Prostate gland (tissue), 2 donors: ENCODE measurements around the gene TMEM11. TPM values are rescaled to one million over a fixed set of nuclear protein-coding genes. Genes with fewer than 3 reads are reported as not detected.
A peak's percentile ranks its signal among the peaks of the same experiment; 100 is the strongest.

Experiments
- DNase-seq: peaks from one replicate; pipeline ENCODE4 v3.0.0-alpha.2; 2019; ENCODE audit warnings: low spot score
- H3K27ac ChIP-seq, 2 donors: fragments of 200-600 bp; sonication (generic); 2 replicates each; pipeline ENCODE4 v1.5.1; 2017 to 2019
- H3K27me3 ChIP-seq: fragments of 200-600 bp; sonication (generic); replicated peaks from 2 replicates; pipeline ENCODE4 v1.5.1; 2019; ENCODE audit not compliant: insufficient read depth
- H3K36me3 ChIP-seq, 2 donors: fragments of 200-600 bp; sonication (generic); 1 replicate in 1 of 2; 2 replicates in 1 of 2; pipeline versions ENCODE4 v1.5.1 to v1.8.1; 2017 to 2019
- H3K4me1 ChIP-seq: fragments of 200-600 bp; sonication (generic); replicated peaks from 2 replicates; pipeline ENCODE4 v1.5.1; 2019
- H3K4me3 ChIP-seq, 2 donors: fragments of 200-600 bp; sonication (generic); 2 replicates each; pipeline ENCODE4 v1.5.1; 2017 to 2019
- H3K9me3 ChIP-seq: fragments of 200-600 bp; sonication (generic); 2 replicates; pipeline ENCODE4 v1.5.1; 2017
- POLR2A ChIP-seq: fragments of 450-650 bp; IDR thresholded peaks from one replicate; pipeline ENCODE4 v1.6.1; 2016; ENCODE audit warnings: antibody characterized with exemption, mild to moderate bottlenecking
- POLR2AphosphoS5 ChIP-seq: sonication (generic); formaldehyde crosslinking; IDR thresholded peaks from one replicate; pipeline ENCODE4 v1.6.1; 2017; ENCODE audit warnings: antibody characterized with exemption
- WGBS: methylation state at CpG from one replicate; pipeline ENCODE4 v1.1.5; 2018; 5-methylcytosine and 5-hydroxymethylcytosine counted together
- intact Hi-C: fragments of 100-400 bp; cut with DNase I; formaldehyde crosslinking; loops from one replicate; pipeline ENCODE4 v1.14.2; 2022
- total RNA-seq, 2 donors: library from RNA; depleted of rRNA; stranded (reverse); fragments of >200 nt; gene quantifications; one replicate each; pipeline ENCODE4 v1.1.0, GENCODE V29; 2016
- TF ChIP-seq, protein P1 (sequence below), 4 experiments: fragments of 200-600 bp in 2 of 4; fragments of 450-650 bp in 2 of 4; sonication (generic) in 2 of 4; IDR thresholded peaks; 1 replicate in 3 of 4; 2 replicates in 1 of 4; pipeline ENCODE4 v1.5.1; 2016 to 2019; ENCODE audit warnings: antibody characterized with exemption in 4 of 4, mild to moderate bottlenecking in 2 of 4, moderate library complexity in 2 of 4

Gene TMEM11
- total RNA-seq, 2 donors from 2014 or later, result 33.1 to 44.1 TPM

DNA sequence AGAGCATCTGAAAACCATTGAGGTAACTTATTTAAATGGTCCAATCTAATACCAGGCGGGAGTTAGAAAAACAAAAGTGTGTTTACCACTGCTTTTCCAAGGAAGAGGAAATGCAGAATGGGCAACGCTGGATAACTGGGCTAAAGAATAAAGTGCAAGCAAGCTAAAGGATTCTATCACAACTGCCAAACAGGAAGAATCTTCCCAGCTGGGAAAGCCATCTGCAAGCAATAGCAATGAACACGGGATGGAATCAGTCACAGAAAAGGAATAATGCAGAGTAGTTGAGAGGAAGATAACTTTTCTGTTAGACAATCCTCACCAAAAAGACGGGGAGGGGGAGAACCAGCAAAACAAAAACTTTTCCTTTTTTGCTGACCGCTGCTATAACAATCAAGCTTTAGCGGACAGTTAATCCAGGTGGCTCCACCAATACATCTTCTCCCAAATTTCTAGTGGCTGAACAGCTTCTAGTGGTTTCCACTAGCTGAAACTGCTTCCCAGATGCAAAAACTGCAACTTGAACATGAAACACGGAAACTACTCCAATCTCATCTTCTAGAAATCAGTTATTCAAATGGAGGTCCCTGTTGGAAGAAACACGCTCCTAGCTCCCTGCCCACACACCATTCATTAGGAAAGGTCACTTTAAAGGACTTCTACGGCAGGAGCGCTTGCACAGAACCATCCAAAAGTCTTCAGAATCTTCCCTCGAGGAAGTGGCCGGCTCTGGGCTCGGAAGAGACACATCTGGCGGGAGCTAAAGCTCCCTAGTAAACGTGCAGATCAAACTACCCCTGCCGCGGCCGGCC, 929 bp downstream of the TMEM11 start:
- no peaks in the 10 kb centered on the region for H3K36me3 ChIP-seq
- peaks cover 46% of the 10 kb centered on the region for H3K4me1 ChIP-seq
- no peaks in the 10 kb centered on the region for H3K9me3 ChIP-seq
- no peak for DNase-seq
- H3K4me3 ChIP-seq, result peak overlapping the region; percentile 74 to 93
- intact Hi-C loops, result loop anchor here (2.0 to 5.0 kb wide), 2 partner anchors 64 to 86 kb away; partner anchors contain the start of gene DHRS7B
- no peaks in the 10 kb centered on the region for H3K27me3 ChIP-seq
- H3K27ac ChIP-seq, result peak overlapping the region; percentile 91 to 93
- 6% methylated on average over 18 of the region's 18 CpGs for WGBS
- TF ChIP-seq, protein P1, sequence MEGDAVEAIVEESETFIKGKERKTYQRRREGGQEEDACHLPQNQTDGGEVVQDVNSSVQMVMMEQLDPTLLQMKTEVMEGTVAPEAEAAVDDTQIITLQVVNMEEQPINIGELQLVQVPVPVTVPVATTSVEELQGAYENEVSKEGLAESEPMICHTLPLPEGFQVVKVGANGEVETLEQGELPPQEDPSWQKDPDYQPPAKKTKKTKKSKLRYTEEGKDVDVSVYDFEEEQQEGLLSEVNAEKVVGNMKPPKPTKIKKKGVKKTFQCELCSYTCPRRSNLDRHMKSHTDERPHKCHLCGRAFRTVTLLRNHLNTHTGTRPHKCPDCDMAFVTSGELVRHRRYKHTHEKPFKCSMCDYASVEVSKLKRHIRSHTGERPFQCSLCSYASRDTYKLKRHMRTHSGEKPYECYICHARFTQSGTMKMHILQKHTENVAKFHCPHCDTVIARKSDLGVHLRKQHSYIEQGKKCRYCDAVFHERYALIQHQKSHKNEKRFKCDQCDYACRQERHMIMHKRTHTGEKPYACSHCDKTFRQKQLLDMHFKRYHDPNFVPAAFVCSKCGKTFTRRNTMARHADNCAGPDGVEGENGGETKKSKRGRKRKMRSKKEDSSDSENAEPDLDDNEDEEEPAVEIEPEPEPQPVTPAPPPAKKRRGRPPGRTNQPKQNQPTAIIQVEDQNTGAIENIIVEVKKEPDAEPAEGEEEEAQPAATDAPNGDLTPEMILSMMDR (IDR thresholded peaks at IDR 0.05), result no peak
- no peak for TF ChIP-seq POLR2AphosphoS5
- no peak for TF ChIP-seq POLR2A

- H3K9me3 ChIP-seq, result no peaks in the 10 kb centered on the region
- TF ChIP-seq, protein P1 (IDR thresholded peaks at IDR 0.05), result no peak
- TF ChIP-seq POLR2AphosphoS5, result no peak
- TF ChIP-seq POLR2A, result no peak
- intact Hi-C loops, result loop anchor here (2.0 to 5.0 kb wide), 2 partner anchors 65 to 85 kb away; partner anchors contain the start of gene DHRS7B
- no peaks in the 10 kb centered on the region for H3K27me3 ChIP-seq
- H3K27ac ChIP-seq, result no peak overlapping the region
- DNase-seq, result no peak
- 56% methylated on average over 9 of the region's 9 CpGs for WGBS
- no peaks in the 10 kb centered on the region for H3K36me3 ChIP-seq
- peaks cover 46% of the 10 kb centered on the region for H3K4me1 ChIP-seq
- H3K4me3 ChIP-seq, result no peak overlapping the region
Measured at GRCh38 chr17:21211825-21212479, 2.0 kb downstream of the TMEM11 start.

DNA sequence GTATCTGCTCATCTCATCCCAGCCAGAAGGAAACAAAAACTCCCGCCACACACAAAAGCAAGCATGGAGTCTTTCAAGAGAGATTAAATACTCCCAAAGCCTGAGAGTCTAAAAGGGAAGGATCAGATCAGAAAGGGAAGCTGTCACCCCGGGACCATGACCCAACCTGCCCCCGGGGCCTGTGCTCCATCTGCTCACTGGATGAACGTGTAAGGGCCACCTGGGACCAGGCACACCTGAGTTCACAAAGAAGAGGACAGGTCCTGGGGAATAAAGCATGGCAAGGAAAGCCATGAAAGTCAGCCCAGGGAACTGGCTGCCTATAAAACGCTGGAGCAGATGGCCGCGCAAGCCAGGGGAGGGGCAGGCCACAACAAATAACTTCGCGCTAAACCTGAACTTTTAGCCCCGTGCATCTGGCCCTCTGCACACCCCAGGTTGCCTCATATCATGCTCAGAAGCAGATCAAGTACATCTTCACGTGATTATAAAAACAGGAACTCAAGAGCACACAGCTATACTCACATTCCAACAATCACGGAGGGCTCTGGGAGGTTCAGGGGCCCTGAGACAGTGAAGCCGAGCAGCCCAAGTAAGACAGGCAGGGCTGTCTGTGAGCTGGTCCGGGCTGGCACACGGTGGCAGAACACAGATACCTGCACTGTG, 3.4 kb downstream of the TMEM11 start:
- intact Hi-C loops, result loop anchor here (5.0 kb wide), 1 partner anchor 67 kb away; no protein-coding TSS in a partner anchor
- H3K4me1 ChIP-seq, result peaks cover 46% of the 10 kb centered on the region
- H3K9me3 ChIP-seq, result no peaks in the 10 kb centered on the region
- H3K36me3 ChIP-seq, result no peaks in the 10 kb centered on the region
- peak overlapping the region; percentile 59 to 68 for H3K27ac ChIP-seq
- WGBS, result 34% methylated on average over 15 of the region's 15 CpGs
- no peaks in the 10 kb centered on the region for H3K27me3 ChIP-seq
- DNase-seq, result no peak
- TF ChIP-seq, protein P1 (IDR thresholded peaks at IDR 0.05), result no peak
- TF ChIP-seq POLR2AphosphoS5, result peak; percentile 14
- H3K4me3 ChIP-seq, result no peak overlapping the region

GRCh38 chr17:21209511-21210175, 4.3 kb downstream of the TMEM11 start:
- peak overlapping the region; percentile 59 to 68 for H3K27ac ChIP-seq
- H3K4me1 ChIP-seq, result peaks cover 41% of the 10 kb centered on the region

More at GRCh38 chr17:21209511-21210175, 4.3 kb downstream of the TMEM11 start:
- H3K27me3 ChIP-seq, result no peaks in the 10 kb centered on the region
- WGBS, result 25% methylated on average over 17 of the region's 17 CpGs
- DNase-seq, result peak; percentile 88
- no peak overlapping the region for H3K4me3 ChIP-seq
- no peaks in the 10 kb centered on the region for H3K36me3 ChIP-seq
- intact Hi-C loops, result loop anchor here (5.0 kb wide), 1 partner anchor 68 kb away; no protein-coding TSS in a partner anchor
- no peaks in the 10 kb centered on the region for H3K9me3 ChIP-seq
- peak; percentile 27 for TF ChIP-seq POLR2A
- TF ChIP-seq, protein P1 (IDR thresholded peaks at IDR 0.05), result no peak
- peak; percentile 91 for TF ChIP-seq POLR2AphosphoS5
